Fibroblast of villous mesenchyme (primary cell): ENCODE data around the gene KDM5C. TPM values are rescaled to one million over a fixed set of nuclear protein-coding genes. Genes with fewer than 3 reads are reported as not detected.

Source experiments
- DNase-seq: peaks from one replicate; pipeline ENCODE4 v3.0.0-alpha.2; 2010; ENCODE audit warnings: low read depth
- H3K4me3 ChIP-seq: 2 replicates; pipeline ENCODE4 v1.5.1; 2011; ENCODE audit warnings: low read depth, mild to moderate bottlenecking, low read length
- CTCF ChIP-seq: IDR thresholded peaks from 2 replicates; pipeline ENCODE4 v1.5.1; 2012; ENCODE audit warnings: low read depth, mild to moderate bottlenecking, low read length; ENCODE audit not compliant: insufficient read depth
- total RNA-seq: library from RNA; depleted of rRNA; stranded (reverse); fragments of >200 nt; gene quantifications from 2 replicates; pipeline ENCODE4 v1.2.3, GENCODE V29; 2012

KDM5C gene
- 149 and 157 TPM in 2 replicates for total RNA-seq

- no peak for TF ChIP-seq CTCF
- peak; percentile 96 for DNase-seq
- H3K4me3 ChIP-seq: peak within 1 kb of the TSS; percentile 72
Observed at GRCh38 chrX:53224860-53225797, at the start of gene KDM5C. TSS of gene KDM5C (minus strand) at chrX:53225207. CDS start at chrX:53224889, 318 bp downstream.

- H3K4me3 ChIP-seq: no peak overlapping the region
- DNase-seq: no peak
- TF ChIP-seq CTCF: no peak
Observed at GRCh38 chrX:53272808-53273337, 47.9 kb upstream of the KDM5C start.

- no peak for TF ChIP-seq CTCF
- no peak for DNase-seq
- no peak overlapping the region for H3K4me3 ChIP-seq
Observed at GRCh38 chrX:53269536-53270107, 44.6 kb upstream of the KDM5C start.

GRCh38 chrX:53268173-53268572 is 43.2 kb upstream of the KDM5C start:
- H3K4me3 ChIP-seq: no peak overlapping the region
- no peak for DNase-seq
- TF ChIP-seq CTCF: no peak

- DNase-seq: no peak
- TF ChIP-seq CTCF: no peak
- no peak overlapping the region for H3K4me3 ChIP-seq
Observed at GRCh38 chrX:53266914-53267313, 41.9 kb upstream of the KDM5C start.

GRCh38 chrX:53265771-53266574 is 41.0 kb upstream of the KDM5C start:
- no peak for TF ChIP-seq CTCF
- peak; percentile 72 for DNase-seq

More at GRCh38 chrX:53265771-53266574, 41.0 kb upstream of the KDM5C start:
- H3K4me3 ChIP-seq: no peak overlapping the region
